Measurements from ENCODE around the gene LTA.
"Not testable (repeated sequence)": the region's sequence is repeated elsewhere in the genome, so short reads cannot be mapped to it uniquely, and the experiment has no call there.

The LTA gene

DNA sequence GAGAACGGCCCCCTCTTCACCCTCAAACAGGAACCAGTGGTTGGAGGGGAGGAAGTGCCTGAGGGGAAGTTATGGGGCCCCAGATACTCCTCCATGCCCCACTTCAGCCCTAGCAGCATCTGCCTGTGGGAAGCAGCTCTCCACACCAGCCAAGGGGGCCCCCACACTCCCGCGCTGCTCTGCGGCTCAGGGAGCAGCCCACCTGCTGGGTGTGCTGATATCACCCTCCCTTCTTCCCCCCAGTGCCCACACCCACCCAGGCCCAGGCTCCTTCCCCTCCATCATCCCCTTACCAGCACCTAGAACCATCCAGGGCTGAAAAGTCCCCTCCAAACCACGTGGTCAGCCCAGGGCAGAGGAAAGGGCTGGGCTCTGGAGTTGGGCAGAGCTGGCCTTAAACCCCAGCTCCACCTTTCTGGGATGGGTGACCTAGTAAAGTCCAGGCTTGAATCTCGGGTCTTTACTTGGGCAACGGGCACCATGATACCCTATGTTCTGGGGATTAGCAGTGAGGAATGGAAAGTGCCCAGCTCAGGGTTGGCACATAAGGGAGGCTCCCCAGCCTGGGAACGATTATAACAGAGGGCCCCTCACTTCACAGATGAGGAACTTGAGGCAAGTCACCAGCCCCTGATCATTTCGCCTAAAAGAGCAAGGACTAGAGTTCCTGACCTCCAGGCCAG lies 14.7 kb downstream of the LTA start:
- no peak for DNase-seq (ENCODE audit: low read depth)

DNA sequence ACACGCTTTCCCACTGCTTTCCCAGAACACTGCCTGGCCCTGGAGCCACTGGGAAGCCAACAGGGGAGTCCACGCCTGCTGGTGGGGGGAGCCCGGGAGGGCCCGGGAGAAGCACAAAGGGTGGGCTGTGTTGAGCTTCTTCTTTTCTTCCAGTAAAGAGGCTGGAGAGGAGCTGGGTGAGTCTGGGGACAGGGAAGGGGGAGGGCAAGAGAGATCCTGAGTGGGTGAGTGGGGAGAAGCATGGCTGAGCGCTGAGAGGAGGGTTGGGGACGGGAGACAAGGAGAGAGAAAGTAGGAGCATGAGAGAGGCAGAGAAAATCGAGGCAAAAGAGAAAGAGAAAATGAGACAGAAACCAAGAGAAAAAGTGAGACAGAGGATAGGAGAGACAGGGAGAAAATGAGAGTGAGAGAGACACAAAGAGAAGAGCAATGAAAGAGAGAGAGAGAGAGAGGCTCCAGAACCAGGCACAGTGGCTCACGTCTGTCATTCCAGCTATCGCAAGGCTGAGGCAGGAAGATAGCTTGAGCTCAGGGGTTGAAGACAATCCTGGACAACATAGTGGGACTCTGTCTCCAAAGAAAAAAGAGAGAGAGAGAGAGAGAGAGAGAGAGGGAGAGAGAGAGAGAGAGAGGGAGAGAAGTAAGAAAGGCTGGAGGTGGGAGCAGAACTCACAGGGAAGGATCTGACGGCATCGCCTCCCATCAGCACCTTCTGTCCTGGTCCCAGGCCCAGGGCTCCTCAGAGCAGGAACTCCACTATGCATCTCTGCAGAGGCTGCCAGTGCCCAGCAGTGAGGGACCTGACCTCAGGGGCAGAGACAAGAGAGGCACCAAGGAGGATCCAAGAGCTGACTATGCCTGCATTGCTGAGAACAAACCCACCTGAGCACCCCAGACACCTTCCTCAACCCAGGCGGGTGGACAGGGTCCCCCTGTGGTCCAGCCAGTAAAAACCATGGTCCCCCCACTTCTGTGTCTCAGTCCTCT lies 16.0 kb downstream of the LTA start:
- no peak for DNase-seq (ENCODE audit: low read depth)

DNA sequence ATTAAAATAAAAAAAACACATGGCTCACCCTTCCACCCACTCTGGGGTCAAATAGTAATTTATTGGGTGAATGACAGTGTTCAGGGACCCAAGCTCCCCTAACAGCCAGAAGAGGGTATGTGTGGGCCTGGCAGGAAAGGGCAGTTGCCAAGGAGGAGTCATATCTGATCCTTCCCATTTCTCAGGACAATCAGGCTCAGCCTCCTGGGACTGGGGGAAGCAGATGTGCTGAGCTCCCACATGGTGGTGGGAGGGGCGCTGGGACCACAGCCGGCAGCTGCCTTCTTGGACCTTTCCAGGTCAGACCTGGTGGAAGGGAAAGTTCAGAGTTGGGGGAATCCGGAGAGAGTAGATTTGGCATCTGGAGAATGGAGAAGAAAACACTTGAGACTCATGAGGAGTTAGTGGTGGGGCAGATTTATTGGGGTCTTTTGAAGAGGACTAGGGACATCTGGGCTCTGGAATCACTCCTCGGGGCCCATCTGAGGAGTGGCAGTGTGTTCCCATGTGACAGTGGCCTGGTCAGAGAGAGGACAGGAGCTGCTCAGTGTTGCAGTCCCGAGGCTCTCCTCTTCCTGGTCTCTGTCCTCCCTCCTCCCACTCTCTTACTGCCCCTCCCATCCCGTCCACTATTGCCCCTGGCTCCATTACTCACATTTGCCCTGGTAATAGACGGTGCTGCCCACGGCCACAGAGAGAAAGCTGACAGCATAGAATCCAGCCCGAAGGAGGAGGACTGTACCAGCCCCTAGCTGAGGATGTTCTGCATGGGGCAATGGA lies 17.0 kb downstream of the LTA start:
- DNase-seq (ENCODE audit: low read depth): no peak

DNA sequence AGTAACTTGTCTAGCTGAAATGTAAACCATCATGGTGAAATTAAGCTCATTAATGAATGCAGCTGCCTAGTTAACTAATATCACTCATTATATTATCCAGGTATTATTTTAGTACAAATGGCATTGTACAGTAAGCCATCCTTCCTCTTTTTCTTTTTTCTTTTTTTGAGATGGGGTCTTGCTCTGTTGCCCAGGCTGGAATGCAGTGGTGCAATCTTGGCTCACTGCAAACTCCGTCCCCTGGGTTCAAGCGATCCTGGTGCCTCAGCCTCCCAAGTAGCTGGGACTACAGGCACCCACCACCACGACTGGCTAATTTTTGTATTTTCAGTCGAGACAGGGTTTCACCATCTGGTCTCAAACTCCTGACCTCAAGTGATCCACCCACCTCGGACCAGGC lies 18.6 kb downstream of the LTA start:
- DNase-seq (ENCODE audit: low read depth): not testable (repeated sequence)

DNA sequence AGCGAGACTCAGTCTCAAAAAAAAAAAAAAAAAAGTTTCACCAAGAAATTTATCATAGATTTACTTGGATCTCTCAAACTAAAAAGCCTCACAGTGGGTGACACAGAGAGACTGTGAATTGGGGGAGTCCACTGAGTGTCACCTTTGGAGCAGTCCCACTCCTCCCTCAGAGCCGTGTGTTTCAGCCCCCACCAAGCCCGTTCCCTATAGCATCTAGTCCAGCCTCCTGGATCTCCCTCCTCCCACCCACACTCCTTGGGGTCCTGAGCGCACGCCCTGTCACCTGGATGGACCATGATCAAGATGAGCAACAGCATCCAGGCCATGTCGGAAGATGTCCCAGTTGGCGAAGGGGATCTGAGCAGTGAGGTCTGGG lies 20.3 kb downstream of the LTA start:
- no peak for DNase-seq (ENCODE audit: low read depth)

DNA sequence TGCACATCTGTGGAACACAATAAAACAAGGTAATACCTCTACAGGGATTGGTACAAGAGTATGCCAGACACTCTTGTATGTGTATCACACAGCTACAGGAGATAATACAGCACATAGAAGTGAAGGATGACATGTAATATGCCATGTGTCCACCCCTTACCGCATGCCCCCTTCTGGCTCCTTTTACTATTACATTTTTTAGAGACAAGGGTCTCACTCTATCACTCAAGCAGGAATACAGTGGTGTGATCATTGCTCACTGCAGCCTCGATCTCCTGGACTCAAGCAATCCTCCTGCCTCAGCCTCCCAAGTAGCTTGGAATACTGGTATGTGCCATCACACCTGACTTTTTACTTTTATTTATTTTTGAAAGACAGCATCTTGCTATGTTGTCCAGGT lies 24.9 kb downstream of the LTA start:
- no peak for DNase-seq (ENCODE audit: low read depth)

DNA sequence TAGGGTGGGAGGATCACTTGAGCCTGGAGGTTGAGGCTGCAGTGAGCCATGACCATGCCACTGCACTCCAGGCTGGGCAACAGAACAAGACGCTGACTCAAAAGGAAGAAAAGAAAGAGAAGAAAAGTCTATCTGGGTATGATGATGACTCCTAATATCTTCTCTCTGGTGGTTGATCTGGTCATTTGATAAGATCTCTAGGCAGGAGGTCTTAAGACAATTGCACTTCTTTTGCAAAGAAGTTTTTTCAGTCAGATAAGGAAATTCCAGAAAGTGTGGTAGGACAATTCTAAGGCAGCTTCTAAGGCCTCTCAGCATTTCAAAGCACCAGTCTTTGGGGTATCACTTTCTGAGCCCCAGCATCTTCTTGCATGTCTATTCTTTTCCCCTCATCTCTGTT lies 35.2 kb downstream of the LTA start:
- DNase-seq (ENCODE audit: low read depth): no peak

DNA sequence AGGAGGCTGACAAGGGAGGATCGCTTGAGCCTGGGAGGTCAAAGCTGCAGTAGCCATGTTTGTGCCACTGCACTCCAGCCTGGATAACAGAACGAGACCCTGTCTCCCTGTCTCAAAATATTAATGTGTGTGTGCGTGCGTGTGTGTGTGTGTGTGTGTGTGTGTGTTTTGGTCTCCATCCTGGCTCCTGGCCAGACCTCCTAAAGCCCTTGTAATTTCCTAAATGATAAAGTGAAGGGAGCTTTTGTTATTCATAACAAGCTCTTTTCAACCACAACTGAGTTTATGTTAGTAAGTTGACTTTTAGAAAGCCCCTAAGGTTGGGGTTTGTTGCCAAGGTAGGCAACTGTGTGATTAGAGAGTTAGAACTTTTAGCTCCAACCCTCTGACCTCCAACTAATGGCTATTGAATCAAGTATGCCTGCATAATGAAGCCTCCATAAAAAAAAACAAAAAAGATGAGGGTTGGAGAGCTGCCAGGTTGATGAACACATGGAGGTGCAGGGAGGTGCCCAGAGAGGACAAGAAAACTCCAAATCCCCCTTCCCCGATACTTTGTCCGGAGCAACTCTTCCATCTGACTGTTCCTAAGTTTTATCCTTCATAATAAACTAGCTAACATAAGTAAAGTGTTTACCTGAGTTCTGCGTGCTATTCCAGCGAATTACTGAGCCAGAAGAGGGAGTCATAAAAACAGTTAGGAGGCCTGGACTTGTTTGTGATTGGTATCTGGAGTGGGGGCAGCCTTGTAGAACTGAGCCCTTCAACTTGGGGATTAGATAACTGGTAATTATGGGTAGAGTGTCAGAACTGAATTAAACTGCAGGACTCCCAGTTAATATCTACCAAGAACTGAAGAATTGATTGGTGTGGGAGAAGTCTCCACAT lies 37.7 kb downstream of the LTA start:
- DNase-seq (ENCODE audit: low read depth): no peak

DNA sequence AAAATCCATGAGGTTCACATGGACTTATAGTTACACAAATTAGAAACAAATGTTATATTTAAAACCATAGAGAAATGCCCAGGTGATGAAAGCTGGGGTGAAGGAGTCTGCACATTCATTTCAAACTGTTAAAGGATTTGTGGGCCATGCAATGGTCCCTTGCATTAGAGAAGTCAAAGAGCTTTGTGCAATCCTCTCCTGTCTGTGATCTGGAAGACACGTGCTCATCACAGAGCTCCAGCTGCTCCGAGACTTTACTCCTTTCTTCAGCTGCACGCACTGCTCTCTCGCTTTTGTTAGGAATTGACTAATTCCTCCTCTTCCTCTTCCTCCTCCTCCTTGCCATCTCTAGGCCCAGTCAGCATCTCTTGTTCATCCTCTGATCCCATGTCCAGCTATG lies 38.9 kb downstream of the LTA start:
- no peak for DNase-seq (ENCODE audit: low read depth)

DNA sequence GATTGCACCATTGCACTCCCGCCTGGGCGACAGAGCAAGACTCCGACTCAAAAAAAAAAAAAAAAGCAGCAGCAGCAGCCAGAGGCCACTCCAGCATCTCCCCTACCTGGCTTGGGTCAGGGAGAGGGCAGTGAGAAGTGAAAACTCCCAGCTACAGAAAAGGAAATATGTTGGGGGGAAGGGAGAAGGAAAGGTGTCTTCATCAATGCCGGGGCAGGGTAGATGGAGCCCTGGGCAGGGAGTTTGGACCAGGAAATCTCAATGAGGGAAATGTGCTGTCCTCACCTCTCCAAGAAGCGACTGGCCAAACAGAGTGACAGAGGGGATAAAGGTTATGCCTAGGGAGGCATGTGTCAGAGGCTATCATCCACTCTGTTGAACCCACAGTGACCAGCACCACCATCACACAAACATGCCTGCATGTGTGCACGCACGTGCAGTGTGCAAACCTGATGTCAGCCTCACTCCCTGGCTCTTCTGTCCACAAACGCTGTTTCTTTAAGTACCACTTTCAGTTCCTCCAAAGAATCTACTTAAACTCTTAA lies 42.1 kb downstream of the LTA start:
- no peak for DNase-seq (ENCODE audit: low read depth)

DNA sequence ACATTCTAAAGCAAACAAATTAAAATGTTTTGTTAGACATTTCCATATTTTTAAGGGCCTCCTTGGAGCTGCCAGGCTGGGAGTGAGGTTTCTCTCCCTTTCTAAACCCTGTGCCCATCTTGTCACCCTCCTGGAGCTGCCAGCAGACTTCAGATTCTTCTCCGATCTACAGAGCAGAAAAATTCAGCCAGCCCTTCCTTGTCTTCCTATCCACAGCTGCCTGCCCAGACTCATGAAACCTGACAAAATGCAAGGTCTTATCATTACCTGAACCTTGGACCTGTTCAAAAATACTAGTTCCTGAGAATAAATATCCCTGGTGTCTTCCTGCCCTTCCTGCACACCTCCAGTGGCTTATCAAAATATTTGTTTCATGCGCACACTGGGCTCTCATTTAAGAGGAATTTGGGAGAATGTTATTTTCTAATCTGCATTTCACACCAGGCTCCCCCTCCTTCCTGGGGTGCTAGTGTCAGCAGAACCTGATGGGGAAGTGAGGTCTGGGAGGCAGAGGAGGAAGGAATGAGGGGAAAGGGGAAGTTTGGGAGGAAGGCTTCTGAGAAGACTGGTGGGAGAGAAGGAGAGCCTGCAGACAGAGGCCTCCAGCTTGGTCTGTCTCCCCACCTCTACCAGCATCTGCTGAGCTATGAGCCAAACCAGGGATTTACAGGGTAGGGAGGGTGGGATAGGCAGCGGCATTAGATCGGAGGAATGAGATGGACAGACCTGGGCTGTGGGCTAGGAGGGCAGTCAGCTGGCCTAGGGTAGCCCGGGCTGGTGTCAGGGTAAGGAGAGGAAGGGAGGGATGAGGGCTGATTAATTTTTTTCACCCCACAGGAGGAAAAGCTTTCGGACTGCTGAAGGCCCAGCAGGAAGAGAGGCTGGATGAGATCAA lies 42.8 kb downstream of the LTA start, which contains the start of gene AIF1:
TSS of gene AIF1 (plus strand) at position 551 of the 895 bp plus-strand sequence. CDS start at position 647, 96 bp downstream.
- no peak for DNase-seq (ENCODE audit: low read depth)

DNA sequence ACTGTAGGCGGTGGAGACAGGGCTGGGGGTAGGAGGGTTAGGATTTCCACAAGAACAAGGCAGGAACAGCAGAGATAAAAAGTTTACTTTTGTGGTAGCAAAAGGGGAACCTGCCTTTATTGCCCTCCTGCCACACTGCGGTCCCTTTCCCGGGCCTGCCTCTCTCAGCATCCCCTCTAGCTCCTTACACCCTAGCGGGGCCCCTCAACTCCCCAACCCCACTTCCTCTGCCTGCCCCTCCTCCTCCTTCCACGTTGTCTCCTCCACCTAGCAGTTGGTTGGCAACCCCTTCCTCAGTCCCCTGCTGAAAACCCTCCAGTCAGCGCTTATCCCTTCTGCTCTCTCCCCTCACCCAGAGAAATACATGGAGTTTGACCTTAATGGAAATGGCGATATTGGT lies 43.7 kb downstream of the LTA start:
- DNase-seq (ENCODE audit: low read depth): peak; percentile 27

DNA sequence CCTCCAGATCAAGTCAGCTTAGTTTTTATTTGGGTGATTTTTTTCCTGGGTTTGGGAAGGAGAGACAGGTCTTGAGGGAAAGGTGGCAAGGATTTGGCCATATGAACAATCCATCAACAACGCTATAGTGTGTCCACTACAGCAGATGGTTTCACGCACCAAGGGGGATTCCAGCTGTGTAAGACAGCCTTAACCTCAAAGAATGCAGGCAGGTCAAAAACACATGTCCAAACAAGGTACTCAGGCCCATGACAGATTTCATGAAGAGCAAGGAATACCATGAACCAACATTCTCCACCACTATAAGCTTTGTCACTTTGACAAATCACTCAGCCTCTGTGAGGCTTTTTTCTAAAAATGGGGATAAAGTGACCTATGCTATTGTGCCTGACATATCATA lies 44.9 kb downstream of the LTA start:
- no peak for DNase-seq (ENCODE audit: low read depth)

DNA sequence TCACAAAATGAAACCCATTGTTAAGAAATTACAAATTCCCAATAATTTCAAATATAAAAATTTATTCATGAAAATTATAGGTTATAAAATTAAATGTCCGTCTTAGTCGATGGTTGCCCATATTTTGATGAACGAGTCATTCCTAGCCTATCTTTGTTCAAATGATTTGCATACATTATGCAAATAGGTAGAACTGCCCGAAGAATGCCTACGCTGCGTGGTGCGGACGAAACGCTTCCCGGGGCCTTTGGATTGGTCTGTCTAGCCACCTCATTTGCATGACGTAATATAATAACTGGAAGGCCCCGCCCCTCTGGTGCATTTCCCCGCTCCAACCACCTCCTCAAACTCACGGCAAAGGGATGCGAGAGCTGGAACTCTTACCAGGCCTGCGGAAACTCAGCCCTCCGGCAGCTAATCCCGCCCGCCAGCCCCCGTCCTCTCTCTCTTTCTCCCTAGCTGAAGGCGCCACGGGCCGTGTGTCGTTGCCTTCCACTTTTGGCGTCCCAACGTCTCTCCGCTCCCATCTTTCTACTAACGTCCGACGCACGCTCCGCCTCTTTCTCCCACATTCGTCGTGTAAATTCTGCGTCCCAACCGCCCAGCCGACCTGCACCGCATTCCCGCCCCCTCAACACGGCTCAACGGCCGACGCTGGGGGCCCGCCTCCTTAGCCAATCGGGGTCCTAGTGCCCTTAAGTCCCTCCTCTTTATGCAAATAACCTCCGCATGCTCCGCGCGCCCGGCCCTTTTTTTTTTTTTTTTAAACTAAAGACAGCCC lies 47.9 kb downstream of the LTA start:
- peak; percentile 95 for DNase-seq (ENCODE audit: low read depth)

DNA sequence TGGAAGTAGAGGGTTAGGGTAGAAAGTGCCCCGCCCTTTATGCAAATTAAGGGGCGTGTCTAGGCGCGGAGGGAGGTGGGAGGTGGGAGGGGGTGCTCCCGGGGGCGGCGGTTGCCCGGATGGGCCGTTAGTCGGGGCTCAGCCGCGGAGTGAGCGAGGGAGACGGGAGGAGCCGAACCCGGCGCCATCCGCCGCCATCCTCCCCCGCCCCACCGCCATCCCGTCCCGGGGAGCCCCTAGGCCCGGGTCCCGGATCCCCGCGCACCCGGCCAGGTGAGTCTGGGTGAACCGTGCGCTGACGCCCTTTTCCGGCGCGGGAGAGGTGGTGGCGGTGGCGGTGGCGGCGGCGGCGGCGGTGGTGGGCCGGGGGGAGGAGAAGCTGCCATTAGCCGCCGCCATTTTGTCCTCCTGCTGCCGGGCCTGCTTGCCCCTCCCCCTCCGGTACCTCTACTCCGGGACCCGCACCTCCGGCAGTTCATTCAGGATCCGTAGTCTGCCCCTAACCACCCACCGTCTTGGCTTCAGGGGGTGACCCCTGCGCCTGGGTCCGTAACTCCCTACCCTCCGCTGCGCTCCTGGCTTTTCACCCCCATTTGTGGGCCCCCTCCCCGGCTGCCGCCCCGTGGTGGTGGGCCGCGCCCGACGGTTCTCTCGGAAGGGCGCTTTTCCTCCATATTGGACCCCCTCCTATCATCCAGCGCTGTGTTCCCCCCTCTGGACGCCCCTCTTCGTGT lies 48.7 kb downstream of the LTA start, which contains the start of gene PRRC2A:
TSS of gene PRRC2A (plus strand) at position 130 of the 734 bp plus-strand sequence. CDS start 2,075 bp downstream, outside the sequence.
- DNase-seq (ENCODE audit: low read depth): peak; percentile 93

DNA sequence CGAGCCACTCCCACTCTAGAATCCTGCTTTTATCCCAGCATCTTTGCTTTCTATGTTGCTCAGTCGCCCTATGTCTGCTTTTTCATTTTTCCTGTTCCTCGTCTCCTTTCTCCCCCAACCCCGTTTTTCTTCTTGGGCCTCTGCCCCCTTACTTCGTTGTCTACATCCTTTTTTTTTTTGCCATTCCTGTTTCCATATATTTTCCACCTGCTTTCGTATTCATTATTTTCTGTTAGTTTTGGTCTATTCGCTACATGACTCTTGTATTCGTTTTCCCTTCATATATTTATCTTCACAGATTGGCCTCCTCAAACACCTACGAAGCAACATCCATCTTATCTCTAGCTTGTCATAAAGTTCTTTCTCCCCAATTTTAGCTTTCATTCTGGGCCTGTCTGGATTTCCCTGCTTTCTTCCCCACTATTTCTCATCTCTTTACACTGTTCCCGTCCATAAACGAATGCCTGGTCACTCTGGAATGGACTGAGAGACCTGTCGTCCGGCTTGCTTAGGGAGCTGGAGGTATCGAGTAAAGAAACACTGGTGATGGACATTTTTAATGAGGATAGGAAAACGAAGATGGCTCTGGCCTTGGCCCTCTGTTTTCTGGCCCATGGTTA lies 49.3 kb downstream of the LTA start:
- no peak for DNase-seq (ENCODE audit: low read depth)

DNA sequence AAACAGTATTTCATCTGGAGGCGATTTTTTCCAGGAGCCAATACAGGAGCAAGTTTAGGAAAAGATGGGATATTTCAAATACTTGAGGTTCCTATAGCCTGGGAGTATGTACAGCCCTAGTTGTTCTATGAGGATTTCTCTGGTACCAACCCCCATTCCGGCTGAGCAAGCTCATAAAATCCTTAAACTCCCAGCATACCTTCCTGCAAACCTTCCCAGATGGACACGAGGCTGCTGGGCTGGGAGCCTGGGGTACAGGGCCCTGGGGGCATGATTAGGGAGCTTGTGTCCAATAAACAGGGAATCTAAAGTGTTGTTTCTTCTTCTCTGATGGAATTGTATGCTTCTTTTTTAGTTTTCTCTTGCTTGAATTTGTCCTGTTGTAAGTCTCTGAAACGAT lies 49.9 kb downstream of the LTA start:
- DNase-seq (ENCODE audit: low read depth): no peak

DNA sequence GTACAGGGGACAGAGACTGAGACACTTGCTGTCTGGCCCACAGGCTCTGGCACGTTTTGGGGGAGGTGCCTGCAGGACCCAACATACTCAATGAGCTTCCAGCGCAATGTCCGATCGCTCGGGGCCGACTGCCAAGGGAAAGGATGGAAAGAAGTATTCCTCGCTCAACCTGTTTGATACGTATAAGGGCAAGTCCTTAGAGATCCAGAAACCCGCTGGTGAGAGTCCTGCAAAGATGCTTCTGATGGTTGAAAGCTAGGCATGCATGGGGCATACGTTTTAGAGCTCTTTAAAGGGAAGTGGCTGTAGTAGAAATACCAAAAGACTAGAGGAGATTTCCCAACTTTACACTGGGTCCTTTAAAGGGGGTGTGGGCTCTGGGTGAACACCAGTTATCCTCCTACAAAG lies 50.6 kb downstream of the LTA start:
- no peak for DNase-seq (ENCODE audit: low read depth)
